ENCODE data around the gene SSTR3.

DNA sequence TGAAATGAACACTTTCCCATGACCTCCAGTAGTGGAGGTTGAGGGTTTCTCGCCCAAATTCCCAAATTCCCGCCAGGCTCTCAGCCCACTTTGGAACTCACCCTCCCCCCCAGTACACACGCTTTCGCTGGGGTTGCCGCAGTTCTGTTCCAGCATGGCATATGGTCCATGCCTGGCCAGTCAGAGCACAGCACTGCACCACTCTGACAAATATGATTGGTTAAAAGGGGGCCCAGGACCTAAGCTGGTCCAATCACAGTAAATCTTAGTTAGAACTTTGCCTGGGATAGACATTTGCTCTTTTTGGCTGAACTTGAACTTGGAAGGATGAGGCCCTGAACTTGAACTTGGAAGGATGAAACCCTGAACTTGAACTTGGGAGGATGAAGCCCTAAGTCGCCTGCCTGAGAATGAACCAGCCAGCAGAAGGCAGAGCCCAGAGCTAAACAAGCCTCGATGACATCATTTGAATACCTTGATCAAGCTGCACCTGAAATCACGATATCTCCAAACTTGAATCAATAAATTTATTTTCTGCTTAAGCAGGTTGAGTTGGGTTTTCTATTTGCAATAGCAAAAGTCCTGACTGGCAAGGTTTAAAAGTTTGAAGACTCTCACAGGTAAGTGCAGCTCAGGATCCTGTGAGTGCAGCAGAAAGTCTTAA lies 12.6 kb upstream of the SSTR3 start:
- TF ChIP-seq POLR2A (IDR thresholded peaks at IDR 0.05; ENCODE audit: low read depth, low read length), result no peak
- TF ChIP-seq, protein P1, sequence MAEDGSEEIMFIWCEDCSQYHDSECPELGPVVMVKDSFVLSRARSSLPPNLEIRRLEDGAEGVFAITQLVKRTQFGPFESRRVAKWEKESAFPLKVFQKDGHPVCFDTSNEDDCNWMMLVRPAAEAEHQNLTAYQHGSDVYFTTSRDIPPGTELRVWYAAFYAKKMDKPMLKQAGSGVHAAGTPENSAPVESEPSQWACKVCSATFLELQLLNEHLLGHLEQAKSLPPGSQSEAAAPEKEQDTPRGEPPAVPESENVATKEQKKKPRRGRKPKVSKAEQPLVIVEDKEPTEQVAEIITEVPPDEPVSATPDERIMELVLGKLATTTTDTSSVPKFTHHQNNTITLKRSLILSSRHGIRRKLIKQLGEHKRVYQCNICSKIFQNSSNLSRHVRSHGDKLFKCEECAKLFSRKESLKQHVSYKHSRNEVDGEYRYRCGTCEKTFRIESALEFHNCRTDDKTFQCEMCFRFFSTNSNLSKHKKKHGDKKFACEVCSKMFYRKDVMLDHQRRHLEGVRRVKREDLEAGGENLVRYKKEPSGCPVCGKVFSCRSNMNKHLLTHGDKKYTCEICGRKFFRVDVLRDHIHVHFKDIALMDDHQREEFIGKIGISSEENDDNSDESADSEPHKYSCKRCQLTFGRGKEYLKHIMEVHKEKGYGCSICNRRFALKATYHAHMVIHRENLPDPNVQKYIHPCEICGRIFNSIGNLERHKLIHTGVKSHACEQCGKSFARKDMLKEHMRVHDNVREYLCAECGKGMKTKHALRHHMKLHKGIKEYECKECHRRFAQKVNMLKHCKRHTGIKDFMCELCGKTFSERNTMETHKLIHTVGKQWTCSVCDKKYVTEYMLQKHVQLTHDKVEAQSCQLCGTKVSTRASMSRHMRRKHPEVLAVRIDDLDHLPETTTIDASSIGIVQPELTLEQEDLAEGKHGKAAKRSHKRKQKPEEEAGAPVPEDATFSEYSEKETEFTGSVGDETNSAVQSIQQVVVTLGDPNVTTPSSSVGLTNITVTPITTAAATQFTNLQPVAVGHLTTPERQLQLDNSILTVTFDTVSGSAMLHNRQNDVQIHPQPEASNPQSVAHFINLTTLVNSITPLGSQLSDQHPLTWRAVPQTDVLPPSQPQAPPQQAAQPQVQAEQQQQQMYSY (CRISPR knock-in tag; IDR thresholded peaks at IDR 0.05), result no peak
- TF ChIP-seq EGR1 (IDR thresholded peaks at IDR 0.05; ENCODE audit: borderline replicate concordance in 1 of 2, low read depth in 2 of 2, low read length in 2 of 2), result no peak
- TF ChIP-seq STAT3 (IDR thresholded peaks at IDR 0.05; ENCODE audit: low read depth, low read length), result no peak
- no peak for TF ChIP-seq REST (IDR thresholded peaks at IDR 0.05; ENCODE audit: low read depth, low read length)
- TF ChIP-seq CTCF (IDR thresholded peaks at IDR 0.05 in 2 of 3, conservative IDR thresholded peaks at IDR 0.05 in 1 of 3; ENCODE audit: control insufficient read depth in 2 of 3, extremely low read depth in 1 of 3, insufficient read depth in 1 of 3, low read depth in 3 of 3, low read length in 3 of 3), result no peak

All from GM12878 (cell line).